Stimulated activated CD8-positive, alpha-beta memory T cell treated with anti-CD3 and anti-CD28 coated beads, Interleukin-7, amount 100 ng/mL, for 48 hours (primary cell): Measurements from ENCODE around the gene ITPRIPL2.

Source experiments
- DNase-seq, 2 donors: peaks; one replicate each; pipeline ENCODE4 v3.0.0-alpha.2; 2020; ENCODE audit warnings: low read depth in 1 of 2; ENCODE audit errors: extremely low read depth in 1 of 2

Gene ITPRIPL2

DNA sequence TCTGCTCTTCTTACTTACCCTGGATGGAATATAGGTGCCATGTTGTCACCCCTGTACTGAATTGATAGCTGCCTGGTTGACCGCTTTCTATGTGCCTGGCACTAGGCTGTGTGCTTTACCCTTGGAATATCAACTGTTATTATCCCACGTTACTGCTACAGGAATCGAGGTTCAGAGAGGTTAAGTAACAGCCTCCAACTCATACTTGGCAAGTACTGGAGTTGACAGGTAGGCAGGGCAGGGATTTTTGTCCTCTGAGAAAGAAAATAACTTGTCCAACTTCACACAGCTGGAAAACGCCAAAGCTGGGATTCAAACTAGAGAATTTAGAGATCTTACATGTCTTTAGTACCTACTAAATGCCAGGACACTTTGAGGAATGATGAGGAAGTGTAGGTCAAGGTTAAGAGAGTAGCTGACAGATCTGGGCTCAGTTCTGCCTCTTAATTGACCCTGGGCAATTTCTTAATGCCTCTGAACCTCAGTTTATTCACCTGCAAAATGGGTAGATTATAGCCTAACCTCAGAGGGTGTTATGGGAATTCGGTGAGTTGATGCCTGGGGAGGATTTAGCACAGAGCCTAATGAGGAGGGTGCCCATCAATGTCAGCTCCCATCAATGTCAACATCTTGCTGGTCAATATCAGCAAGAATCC is 25.8 kb downstream of the ITPRIPL2 start:
- no peak for DNase-seq

DNA sequence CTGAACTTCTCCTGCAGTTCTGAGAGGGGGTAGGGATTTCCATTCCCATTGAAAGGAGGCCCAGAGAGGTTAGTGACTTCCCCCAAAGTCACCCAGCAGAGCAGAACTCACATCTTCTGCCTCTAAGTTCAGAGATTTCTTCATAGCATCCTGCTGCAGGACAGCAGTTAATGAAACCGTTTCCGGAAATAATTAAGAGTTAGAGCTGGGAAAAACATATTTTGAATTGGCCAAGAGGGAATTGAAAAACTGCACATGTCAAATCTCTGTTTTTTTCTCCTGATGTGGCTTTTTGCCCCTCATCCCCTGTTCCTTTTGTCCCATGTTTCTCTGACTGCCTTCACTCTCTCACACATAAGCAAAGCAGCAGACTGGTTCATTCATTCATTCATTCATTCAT is 26.6 kb downstream of the ITPRIPL2 start:
- no peak for DNase-seq

DNA sequence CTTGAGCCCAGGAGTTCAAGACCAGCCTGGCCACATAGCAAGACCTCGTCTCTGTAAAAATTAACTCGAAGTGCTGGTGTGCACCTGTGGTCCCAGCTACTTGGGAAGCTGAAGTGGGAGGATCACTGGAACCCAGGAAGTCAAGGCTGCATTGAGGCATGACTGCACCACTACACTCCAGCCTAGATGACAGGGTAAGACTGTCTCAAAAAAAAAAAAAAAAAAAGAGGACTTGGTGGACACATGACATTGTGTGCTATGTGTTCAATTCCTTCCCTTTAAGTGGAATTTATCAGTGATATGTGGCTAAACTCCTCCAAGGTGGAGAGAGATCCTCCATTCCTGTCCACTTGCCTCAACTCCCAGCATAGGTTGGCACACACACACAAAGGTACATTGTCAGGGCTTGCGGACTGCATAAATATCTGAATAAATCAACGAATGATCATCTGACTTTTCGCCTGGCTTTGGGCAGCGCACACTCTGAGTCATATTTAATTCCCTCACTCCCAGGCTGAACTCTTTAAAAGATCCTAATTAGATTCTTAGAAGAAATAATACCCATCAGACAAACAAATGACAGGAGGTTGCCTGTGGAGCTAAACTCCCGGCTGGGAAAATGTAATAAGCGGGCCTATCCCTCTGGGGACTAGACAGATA is 29.3 kb downstream of the ITPRIPL2 start:
- no peak for DNase-seq

DNA sequence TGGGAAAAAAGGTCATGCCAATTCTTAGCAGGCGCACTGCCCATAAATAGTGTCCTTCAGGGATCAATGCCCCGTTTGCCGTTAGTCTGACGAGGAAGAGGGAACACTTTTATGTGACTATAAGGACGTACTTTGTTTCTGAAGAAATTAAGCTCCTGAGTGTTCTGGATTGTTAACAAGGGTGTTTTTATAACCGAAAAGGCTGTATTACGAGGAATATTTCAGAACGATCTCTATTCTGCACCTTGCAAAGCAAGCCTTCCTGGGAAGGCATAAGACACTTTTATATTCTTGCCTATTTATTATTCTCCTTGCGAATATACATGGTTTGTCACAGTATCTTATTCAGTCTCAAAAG is 29.8 kb downstream of the ITPRIPL2 start:
- DNase-seq: no peak

DNA sequence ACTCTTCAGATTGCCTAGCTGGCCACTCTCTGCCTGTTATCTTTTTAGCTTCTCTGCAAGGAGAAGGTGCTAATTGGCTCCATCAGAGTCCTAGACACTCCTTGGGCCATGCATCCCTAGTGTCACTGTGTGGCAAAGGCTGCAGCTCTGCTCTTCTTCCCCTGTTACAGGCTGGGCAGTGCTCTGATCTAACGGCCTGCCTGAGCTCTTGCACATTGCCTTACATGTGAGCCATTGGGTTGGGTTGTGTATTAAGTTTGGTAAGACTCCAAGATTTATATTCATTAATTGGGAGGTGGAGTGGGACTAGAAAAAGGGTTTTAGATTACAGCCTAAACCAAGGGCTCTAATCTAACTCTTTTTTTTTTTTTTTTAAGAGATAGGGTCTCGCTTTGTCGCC is 31.2 kb downstream of the ITPRIPL2 start:
- DNase-seq: no peak

DNA sequence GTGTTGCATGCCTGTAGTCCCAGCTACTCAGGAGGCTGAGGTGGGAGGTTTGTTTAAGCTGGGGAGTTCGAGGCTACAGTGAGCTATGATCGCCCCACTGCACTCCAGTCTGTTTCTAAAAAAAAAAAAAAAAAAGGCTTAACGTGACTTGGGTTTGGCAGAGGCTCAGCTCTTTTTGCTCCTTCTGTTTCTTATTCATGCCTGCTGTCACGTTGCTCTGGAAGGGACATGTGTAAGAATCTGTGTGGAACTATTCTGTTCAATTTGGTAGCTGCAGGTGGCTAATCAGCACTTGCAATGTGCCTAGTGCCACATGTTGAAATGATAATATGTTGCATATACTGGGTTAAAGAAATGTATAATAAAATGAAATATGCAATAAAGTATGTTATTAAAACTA is 33.4 kb downstream of the ITPRIPL2 start:
- no peak for DNase-seq

DNA sequence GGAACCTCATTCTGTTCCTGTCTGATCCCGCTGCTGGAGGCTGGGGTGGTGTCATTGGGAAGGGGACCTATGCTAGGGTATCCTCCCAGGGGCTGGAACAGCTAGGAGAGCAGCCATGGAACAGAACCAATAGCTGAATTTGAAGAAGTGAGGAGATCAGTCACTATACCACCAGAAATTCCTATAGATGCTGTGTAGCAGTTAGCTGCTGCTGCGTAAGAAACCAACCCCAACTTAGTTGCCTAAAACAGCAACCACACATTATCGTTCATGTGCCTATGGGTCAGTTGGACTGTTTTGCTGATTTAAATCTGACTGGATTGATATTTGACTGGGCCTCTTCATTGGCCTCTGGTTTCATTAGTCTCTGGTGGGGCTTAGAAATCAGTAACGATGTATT is 33.9 kb downstream of the ITPRIPL2 start:
- no peak for DNase-seq

DNA sequence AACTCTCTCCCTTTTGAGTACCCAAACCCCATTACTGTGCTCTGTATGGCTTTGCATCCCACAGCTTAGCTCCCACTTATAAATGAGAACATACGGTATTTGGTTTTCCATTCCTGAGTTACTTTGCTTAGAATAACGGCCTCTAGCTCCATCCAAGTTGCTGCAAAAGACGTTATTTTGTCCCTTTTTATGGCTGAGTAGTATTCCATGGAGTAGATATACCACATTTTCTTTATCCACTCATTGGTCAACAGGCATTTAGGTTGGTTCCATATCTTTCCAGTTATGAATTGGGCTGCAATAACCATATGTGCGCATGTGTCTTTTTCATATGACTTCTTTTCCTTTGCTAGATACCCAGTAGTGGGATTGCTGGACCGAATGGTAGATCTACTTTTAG is 34.4 kb downstream of the ITPRIPL2 start:
- DNase-seq: no peak

DNA sequence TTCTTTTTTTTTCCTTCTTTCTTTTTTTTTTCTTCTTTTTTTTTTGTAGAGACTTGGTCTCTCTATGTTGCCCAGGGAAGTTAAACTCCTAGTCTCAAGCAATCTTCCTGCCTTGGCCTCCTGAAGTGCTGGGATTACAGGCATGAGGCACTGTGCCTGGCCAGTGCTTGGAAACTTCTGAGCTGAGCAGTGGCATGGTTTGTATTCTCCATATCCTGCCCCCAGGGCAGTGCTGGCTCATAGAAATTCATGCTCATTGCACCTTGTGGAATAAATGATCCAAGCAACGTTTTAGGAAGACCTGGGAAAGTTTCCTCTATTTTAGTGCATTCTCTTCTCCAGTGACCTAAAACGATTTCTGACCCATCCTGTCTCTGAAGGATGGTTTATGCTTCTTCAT is 37.5 kb downstream of the ITPRIPL2 start:
- DNase-seq: no peak

DNA sequence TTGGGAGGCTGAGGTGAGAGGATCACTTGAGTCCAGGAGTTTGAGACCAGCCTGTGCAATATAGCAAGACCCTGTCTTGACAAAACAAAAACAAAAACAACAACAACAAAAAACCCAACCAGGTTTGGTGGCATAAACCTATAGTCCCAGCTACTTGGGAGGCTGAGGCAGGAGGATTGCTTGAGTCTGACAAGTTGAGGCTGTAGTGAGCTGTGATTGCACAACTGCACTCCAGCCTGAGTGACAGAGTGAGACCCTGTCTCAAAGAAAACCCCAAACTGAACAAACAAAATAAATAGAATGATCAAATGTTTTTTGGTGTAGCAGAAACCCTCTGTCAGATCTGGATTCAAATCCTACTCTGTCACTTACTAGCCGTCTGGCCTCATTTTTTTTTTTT is 38.3 kb downstream of the ITPRIPL2 start:
- no peak for DNase-seq

DNA sequence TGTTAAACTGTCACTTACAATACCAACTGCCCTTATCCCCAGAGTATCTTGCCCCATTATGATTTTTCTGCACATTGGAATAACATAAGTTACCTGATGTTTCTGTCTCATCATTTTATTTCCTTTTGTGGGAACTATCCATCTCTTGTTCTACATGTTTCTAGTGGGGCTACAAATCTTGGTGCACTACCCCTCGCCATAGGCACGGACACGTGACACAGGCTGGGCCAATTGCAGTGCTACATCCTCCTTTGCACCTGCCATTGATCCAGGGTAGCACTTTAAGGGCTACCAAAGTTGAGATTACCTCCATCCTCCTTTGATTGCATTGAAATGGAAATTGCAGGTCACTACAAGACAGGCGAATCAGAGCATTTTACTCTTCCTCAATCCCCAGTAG is 40.1 kb downstream of the ITPRIPL2 start:
- no peak for DNase-seq

DNA sequence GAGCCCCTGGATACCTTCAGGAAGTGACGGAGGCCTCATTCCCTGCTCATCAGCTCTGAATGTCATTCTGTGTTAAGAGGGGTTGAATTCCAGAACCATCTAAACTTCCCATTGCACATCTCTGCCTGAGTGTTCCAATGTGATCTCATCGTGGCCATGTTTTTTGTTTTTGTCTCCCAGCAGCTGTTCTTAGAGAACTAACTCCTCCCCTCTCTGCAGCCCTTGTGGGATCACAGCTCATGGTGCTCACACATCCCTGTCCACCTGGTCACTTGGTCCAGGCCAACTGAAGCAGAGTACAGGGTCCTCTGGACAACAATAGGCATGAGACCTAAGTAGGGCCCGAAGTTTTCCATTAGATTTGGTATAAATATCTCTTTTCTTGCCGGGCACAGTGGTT is 48.3 kb downstream of the ITPRIPL2 start:
- DNase-seq: no peak

DNA sequence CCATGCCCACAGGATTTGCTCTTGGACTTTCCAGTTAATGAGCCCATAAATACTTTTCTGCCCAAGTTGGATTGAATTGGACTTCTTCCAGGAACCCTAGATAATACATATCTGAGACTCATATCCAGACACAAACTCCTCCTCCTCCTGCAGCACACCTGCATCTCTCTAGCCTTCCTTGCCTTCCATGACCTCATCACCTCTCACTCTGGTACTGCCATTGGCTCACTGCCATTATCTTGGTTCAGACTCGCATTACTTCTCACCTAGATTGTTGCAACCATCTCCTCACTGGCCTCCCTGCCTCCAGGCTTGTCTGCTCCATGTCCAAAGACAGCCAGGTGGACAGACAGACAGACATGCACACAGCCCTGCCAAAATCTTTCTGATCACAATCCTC is 49.5 kb downstream of the ITPRIPL2 start:
- DNase-seq: no peak

DNA sequence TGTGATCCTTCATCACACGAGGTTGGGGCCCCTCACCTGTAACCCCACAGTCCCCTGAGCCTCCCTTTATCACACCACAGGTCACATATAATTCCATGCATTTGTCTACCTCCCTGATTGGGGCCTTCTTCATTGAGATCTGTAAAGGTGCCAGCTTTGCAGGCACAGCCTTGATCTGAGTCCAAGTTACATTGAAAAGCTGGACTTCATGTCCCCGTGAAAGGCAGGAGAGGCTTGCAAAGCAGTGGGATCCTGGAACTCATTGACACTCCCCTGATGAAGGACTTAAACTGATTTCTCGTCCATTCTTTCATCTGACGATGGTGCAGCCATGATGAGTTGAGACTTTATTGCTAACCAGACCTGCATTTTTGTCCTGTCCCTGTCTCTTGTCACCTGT is 50.5 kb downstream of the ITPRIPL2 start:
- DNase-seq: no peak

DNA sequence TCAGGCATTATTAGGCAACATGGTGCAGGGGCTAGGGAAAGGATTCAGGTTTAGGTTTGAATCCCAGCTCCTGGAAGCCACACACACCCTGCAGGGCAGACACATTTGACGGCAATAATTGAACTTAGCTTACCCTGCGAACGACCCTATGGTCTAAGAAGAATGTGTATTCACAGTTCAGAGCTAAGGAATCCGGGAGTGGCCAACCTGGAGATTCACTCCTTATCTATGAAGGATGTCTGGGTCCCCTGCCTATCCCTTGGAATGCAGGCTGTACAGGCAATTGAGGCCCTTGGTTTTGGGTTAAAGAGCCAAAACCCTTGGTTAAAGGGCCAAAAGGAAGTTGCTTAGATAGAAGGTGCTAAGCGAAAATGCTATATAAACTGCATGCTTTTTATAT is 51.3 kb downstream of the ITPRIPL2 start:
- no peak for DNase-seq

DNA sequence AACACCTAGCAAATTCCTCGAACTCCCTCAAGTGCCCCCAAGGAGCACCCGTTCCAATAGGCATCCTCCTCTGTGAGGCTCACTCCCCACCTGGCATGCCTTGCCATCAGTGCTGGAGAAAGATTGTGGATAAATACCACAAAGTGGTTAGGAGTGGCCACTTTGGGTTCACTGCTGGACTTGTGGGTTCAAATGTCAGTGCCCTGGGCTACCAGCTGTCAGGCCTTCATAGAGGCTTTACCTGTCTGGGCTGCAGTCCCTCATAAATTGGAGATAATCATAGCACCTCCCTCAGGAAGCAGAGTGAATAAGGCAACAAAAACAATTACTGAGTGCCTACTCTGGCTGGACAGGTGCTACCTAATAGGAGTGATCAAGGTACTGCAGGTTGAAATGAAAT is 52.7 kb downstream of the ITPRIPL2 start:
- no peak for DNase-seq

DNA sequence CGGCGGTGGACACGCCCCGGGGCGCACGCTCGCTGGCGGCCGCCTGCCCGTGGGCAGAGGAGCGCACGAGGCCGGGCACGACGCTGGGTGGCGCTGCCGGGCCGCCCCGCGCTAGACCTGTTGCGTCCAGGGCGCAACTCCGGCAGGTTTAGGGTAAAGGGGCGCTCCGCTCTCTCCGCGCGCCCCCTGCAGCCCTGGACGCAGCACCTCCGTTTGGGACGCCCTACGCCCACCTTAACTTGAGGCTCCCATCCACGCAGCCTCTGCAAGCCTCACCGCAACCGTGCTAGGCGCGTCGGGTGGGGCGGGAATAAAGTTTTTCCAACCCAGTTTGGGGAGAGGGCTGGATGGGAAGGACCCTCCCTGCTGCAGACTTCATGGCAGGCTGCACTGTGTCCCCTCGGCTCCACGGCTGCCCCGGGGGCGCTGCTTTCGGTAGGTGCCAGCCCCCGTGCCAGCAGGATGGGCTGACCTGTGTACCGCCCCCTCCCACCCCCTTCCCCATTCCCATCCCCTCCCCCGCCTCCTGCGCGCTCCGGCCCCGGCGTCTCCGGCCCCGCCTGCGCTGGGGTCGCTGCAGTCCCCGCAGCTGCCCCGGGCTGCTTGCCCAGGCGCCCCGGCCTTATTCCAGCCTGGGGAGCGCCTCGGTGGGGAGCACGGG is 54.1 kb downstream of the ITPRIPL2 start, which contains the start of gene SYT17:
TSS of gene SYT17 (plus strand) at position 531 of the 661 bp plus-strand sequence. CDS start 407 bp downstream, outside the sequence.
- peak; percentile 32 to 36 for DNase-seq

DNA sequence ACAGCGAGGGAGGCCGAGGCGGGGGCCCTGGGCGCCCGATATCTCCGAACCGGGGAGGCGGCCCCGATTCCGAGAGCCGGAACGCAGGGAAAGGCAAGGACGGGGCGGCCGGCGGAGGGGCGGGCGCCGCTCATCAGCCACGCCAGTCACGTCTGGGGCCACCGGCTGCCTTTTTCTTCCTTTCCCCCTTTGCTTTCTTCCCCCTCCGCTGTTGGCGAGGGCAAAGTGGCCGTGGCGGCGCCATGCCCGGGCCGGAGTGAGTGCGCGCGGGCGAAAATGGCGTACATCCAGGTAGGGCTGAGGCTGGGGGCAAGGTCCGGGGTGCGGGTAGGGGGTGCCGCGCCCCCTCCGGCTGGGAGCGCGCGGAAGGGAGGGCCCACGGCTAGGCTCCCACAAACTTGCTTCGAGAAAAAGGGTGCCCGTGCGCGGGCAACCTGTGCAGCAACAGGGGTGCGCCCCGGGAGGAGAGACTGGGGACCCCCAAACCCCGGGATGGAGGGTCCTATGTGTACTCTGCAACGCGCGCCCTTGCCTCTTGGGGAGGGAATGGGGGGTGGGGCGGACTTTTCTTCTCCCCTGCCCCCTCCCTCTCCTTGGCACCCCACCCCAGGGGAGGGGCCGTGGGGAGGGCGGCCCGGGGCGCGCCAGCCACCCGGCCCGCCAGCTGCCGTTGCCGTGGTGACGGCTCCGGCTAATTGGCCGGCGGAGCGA is 54.8 kb downstream of the ITPRIPL2 start:
- no peak for DNase-seq

DNA sequence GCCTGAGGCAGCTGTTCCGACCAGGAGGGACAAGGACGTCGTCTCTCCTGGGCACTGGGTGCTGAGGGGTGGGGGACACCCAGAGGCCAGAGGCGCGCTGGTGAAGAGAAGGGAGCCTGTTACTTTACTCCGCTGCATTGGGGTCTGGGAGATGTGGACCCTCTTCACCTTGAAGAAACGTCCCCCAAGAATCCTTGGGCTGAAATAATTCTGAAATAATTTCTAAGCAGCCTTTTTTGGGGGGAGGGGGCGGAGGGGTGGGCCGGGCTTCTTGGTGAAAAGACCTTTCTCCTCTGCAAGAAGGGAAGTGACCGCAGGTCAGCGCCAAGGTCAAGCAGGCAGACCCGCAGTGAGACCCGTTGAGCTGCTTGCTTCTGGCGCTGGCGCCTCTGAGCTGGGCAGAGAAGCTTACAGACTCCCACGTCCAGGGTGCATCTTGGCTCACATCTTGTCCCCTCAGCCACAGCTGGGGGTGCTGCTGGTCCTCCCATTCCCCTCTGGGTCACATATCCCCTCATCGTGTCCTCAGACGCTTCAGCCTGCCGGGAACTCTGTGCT is 55.4 kb downstream of the ITPRIPL2 start:
- DNase-seq: no peak

DNA sequence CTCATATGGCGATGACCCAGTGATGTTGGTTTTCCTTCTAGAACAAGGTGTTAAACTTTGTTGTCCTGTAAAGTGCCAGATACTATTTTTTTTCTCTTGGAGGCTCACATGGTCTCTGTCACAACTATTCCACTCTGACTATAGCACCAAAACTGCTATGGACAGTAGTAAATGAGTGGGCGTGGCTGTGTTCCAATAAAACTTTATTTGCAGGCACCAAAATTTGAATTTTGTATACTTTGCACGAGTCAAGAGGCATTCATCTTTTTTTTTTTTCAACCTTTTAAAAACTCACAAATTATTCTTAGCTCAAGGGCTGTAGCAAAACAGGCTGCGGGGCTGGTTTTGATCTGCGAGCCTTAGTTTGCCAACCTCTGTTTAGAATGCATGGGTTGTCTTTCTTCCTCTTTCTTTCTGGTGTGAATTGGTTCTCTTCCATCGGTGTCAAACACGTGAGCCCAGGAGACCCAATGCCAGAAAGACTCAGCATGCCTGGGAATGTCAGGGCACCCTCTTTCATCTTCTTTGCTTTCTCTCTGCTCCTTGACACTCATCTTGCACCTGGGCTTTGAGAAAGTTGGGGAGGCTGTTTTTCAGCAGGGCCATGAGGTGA is 56.4 kb downstream of the ITPRIPL2 start:
- DNase-seq: no peak
